Dermis blood vessel endothelial cell (primary cell): Measurements from ENCODE around the gene SCN11A. TPM values are rescaled to one million over a fixed set of nuclear protein-coding genes. Genes with fewer than 3 reads are reported as not detected.
A peak's percentile ranks its signal among the peaks of the same experiment; 100 is the strongest.
"Not testable (repeated sequence)": the region's sequence is repeated elsewhere in the genome, so short reads cannot be mapped to it uniquely, and the experiment has no call there.

Source experiments
- DNase-seq: peaks from one replicate; pipeline ENCODE4 v3.0.0; 2010
- total RNA-seq: library from RNA; depleted of rRNA; stranded (reverse); fragments of >200 nt; gene quantifications from 2 replicates; pipeline ENCODE4 v1.2.3, GENCODE V29; 2014

SCN11A gene
- total RNA-seq, 1 donor from 2014 or later = under 0.01 TPM

DNA sequence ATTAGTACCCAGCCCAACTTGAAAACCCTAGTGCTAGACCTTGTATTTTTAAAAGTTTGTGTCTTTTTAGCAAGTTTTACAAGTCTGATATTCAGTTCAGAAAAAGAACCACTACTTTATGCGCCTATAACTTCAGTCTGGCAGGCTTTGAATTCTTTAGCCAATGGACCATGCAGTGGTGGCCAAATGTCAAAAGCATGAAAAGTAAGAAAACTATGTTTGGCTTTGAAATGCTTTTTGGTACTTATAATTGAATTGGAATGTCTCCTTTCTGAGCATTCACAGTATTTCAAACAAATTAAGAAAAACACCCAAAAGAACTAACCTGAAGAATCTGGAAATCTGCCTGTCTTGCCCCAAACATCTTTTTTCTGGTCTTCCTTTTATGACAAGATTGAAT, 12.9 kb upstream of the SCN11A start:
- DNase-seq = no peak

GRCh38 chr3:39063143-39063542, 11.4 kb upstream of the SCN11A start:
- no peak for DNase-seq

DNA sequence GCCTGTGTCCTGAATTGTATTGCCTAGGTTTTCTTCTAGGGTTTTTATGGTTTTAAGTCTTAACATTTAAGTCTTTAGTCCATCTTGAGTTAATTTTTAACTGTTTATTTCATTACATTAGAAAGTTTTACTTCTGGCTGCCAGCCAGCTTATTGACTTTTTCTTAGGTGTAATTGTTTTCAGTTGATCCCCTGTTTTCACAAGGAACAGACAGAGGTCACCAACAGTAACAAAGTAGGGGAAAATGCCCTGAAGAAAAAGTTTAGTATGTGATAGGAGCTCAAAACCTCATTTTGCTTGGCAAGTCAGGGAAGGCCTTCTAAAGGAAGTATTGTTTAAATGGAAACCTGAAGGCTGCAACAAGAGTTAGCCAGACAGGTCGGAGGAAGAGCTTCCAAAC, 10.4 kb upstream of the SCN11A start:
- DNase-seq = no peak

DNA sequence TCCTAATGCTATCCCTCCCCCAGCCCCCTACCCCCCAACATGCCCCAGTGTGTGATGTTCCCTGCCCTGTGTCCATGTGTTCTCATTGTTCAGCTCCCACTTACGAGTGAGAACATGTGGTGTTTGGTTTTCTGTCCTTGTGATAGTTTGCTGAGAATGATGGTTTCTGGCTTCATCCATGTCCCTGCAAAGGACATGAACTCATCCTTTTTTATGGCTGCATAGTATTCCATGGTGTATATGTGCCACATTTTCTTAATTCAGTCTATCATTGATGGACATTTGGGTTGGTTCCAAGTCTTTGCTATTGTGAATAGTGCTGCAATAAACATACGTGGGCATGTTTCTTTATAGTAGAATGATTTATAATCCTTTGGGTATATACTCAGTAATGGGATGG, 9.5 kb upstream of the SCN11A start:
- DNase-seq = not testable (repeated sequence)

DNA sequence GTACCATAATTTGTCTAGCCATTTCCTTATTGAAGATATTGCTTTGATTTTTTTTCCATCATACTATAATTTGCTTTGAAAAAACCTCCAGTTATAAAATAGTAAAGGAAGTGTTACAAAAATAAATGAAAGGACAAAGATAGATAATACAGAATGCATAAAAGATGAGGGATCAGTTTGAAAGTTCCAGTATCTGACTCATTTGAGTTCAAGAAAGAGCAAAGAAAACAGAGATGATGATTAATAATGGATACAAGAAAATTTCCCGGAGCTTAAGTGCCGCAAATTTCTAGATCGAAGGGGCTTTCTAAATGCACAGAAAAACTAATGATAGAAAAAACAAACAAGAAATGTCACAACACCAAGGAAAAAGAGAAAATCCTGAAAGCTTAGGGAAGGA, 4.4 kb upstream of the SCN11A start:
- DNase-seq = no peak

- no peak for DNase-seq
These were observed 2.0 kb upstream of the SCN11A start for GRCh38 chr3:39053696-39054095.

- no peak for DNase-seq
These were observed 839 bp upstream of the SCN11A start for GRCh38 chr3:39052583-39052982.

- DNase-seq = no peak
These were observed 1.7 kb downstream of the SCN11A start for GRCh38 chr3:39050029-39050428.

- DNase-seq = no peak
These were observed 13.6 kb downstream of the SCN11A start for GRCh38 chr3:39038165-39038564.

DNA sequence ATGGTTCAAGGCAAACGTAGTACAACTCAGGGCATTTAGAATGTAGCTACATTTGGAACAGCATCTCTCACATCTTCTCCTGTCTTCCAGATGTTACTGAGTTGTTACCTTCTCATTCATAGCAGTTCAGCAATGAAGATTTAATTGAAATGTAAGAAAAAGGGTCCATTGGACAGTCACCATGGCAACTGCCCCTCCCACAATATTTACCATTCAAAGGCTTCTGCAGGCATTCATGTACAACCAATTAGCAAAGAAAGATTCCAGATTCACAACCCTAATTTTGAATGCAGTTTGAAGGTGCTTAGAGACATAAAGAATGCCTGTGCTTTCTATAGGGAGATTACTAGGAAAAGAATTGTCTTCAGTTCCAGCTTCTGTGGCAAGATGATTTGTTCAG, 22.2 kb downstream of the SCN11A start:
- no peak for DNase-seq

DNA sequence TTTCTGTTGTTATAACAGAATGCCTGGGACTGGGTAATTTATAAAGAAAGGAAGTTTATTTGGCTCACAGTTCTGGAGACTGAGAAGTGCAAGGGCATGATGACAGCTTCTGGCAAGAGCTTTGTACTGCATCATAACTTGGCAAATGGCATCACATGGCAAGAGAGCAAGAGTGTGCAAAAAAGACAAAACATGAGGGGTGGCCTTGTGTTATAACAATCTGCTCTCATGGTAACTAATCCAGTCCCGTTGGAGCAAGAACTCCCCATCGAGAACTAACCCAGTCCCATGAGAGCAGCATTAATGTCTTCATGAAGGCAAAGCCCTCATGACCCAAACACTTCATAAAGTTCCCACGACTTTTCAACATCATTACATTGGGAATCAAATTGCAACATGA, 23.2 kb downstream of the SCN11A start:
- DNase-seq = no peak

- DNase-seq = no peak
These were observed 26.3 kb downstream of the SCN11A start for GRCh38 chr3:39025222-39025970.

DNA sequence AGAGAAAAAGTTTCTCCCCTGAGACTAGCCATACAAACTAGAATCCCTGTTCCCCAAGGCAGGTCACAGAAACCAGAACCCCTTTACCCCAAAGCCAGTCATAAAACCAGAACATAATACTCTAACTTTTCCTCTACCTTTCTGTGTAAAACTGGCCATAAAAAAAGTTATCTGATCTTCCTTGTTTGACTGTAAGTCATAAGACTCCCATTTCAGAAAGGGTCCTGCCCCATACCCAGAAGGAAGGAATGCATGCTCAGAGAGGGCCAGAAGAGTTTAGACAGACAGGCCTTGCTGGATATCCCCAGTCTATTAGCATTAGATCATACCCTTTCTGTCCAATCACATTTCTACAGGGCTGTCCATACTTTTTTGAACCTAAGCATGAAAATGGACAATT, 27.2 kb downstream of the SCN11A start:
- DNase-seq = no peak

- DNase-seq = no peak
These were observed 29.5 kb downstream of the SCN11A start for GRCh38 chr3:39022286-39022630.

DNA sequence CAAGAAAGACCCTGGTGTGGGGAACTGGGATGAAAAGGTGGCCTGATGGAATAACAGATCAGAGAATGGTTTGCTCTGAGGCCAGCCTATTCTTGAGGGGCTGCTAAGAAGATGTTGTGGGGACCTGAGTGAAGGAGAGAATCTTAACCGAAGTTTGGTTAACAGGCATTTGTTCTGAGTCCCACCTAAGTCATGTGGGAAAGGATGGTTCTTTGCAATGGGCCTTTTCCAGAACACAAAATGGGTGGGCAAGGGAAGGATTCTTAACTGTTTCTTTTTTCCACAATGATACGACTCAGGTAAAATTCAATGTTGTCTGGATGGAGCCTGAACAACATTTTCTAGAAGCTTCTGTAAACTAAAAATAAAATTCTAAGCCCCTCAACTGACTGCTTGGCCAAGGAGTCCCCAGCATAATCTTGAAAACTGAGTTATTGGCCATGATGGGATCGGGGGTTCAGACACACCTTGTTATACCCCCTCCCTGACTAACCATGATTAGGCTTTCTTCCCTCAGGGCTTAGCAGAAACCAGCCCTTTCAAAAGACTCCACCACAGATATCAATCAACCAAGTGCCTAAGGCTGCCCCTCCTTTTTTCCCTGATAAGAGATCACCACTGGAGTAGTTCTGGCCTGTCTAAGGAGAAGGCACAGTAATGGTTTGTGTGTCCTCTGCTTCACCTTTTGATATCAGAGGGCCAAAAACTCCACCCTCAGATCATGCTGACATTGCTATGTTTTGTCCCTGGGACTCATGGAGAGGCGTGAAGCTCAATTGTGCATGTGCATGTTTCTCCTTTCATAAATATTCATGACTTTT, 30.1 kb downstream of the SCN11A start:
- no peak for DNase-seq

DNA sequence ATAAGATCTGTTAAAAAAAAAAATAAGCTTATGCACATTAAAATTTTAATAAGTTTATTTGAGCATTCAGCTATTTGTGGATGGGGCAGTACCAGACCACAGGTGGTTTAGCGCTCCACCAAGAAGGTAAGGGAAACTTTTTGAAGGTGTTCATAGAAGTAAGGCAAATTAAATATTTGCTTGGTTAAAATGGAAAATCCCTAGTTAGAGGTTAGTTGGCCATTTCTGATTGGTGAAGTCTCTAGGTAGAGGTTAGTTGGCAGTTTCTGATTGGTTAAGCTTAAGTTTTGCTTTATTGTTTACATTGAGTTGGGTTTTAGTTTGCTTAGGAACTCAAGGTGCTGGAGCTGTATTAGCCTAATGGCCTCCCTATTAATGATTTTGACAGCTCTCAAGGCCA, 30.7 kb downstream of the SCN11A start:
- no peak for DNase-seq

GRCh38 chr3:39019299-39019698, 32.4 kb downstream of the SCN11A start:
- no peak for DNase-seq

DNA sequence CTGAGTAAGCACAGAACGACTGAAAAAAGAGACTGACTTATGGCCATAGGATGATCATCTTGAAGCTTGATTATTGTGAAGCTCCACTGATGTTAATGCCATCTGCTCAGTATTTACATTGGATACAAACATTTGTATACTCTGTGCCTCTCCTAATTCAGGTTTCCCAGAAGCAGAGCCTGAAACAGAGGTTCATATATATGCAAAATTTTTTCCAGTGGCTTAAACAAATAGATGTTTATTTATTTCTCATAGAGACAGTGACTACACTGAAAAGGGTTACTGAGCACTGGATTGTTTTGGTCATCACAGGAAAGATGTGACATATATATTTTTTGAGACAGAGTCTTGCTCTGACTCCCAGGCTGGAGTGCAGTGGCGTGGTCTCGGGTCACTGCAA, 36.3 kb downstream of the SCN11A start:
- no peak for DNase-seq

DNA sequence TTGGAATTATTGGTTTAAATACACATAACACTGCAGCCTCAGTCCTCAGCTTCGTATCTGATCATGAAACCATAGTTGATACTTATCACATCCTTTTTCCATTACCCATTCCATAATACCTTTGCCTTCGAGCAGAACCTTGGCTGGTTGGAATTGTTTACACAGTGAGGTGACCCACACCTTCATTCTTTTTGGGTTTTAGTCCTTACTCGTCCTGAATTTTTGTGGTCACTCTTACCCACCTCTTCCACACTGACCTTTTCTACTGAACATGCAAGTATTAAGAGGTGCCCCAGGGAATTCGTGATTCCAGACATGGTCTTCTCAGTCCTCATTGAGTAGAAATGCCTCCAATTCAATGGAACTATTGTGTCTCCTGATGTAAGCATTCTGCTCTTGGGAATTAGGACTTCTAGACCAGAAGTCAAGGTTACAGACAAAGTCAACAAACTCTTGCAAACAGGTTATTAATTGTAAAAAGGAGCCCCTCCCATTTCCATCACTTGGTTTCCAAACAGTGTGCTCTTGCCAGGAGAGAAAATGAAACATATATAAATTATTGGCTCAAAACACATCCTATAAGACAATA, 37.7 kb downstream of the SCN11A start:
- no peak for DNase-seq

- peak; percentile 19 for DNase-seq
These were observed 38.5 kb downstream of the SCN11A start for GRCh38 chr3:39013289-39013688.

- DNase-seq = no peak
These were observed 40.5 kb downstream of the SCN11A start for GRCh38 chr3:39011191-39011736.

DNA sequence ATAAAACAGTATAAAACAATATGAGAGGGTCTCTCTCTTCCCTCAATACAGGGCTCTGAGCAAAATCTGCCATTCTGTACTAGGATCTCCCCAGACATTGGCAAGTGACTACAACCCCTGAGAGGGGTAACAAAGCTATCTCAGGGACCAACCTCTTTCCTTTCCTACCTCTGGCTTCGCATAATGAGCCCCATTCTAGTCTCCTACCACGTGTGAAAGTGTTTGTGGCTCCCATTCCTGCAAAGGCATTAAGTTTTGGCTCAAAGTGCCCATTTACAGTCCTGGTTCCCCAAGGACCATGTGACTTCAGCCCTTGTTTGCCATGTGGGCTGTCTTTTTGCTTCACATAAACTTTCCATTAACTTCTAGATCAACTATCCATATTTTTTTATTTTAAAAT, 46.4 kb downstream of the SCN11A start:
- DNase-seq = no peak
